DOHH2 (cell line): ENCODE data around the gene FANK1.

ENCODE experiments used
- H3F3A ChIP-seq: fragments of 200-600 bp; sonication (generic), shearing (Covaris generic); 2 replicates; pipeline ENCODE4 v1.6.0; 2016; ENCODE audit warnings: antibody characterized with exemption, mild to moderate bottlenecking; ENCODE audit not compliant: control insufficient read depth, insufficient read depth
- H3K27ac ChIP-seq: fragments of 200-600 bp; sonication (generic); 2 replicates; pipeline ENCODE4 v1.5.1; 2014; ENCODE audit warnings: low read depth, mild to moderate bottlenecking, low read length, moderate library complexity
- H3K27me3 ChIP-seq: fragments of 200-600 bp; sonication (generic); 2 replicates; pipeline ENCODE4 v1.6.1; 2014; ENCODE audit warnings: mild to moderate bottlenecking, low read length, mixed read lengths; ENCODE audit not compliant: control insufficient read depth
- H3K36me3 ChIP-seq: fragments of 200-600 bp; sonication (generic); 2 replicates; pipeline ENCODE4 v1.6.1; 2014; ENCODE audit warnings: mild to moderate bottlenecking, low read length, moderate library complexity, mixed read lengths; ENCODE audit not compliant: control insufficient read depth
- H3K4me1 ChIP-seq: fragments of 200-600 bp; sonication (generic); 2 replicates; pipeline ENCODE4 v1.6.1; 2014; ENCODE audit warnings: mild to moderate bottlenecking, low read length, mixed read lengths; ENCODE audit not compliant: control insufficient read depth
- H3K4me2 ChIP-seq: fragments of 200-600 bp; sonication (generic); 2 replicates; pipeline ENCODE4 v1.6.0; 2014; ENCODE audit warnings: mild to moderate bottlenecking, low read length, moderate library complexity
- H3K4me3 ChIP-seq: fragments of 200-600 bp; sonication (generic); 2 replicates; pipeline ENCODE4 v1.5.1; 2014; ENCODE audit warnings: mild to moderate bottlenecking, low read length, mixed read lengths
- H3K79me2 ChIP-seq: fragments of 200-600 bp; sonication (generic); 2 replicates; pipeline ENCODE4 v1.6.1; 2014; ENCODE audit warnings: mild to moderate bottlenecking, low read length, mixed read lengths; ENCODE audit not compliant: control insufficient read depth
- H3K9me2 ChIP-seq: fragments of 200-600 bp; sonication (generic); replicated peaks from 2 replicates; pipeline ENCODE4 v1.6.1; 2014; ENCODE audit warnings: mild to moderate bottlenecking, low read length, mixed read lengths; ENCODE audit not compliant: control insufficient read depth
- H3K9me3 ChIP-seq: fragments of 200-600 bp; sonication (generic); 2 replicates; pipeline ENCODE4 v1.6.1; 2014; ENCODE audit warnings: antibody characterized with exemption, low read length, mixed read lengths; ENCODE audit not compliant: control insufficient read depth, insufficient read depth
- H4K20me1 ChIP-seq: fragments of 200-600 bp; sonication (generic); 2 replicates; pipeline ENCODE4 v1.6.0; 2014; ENCODE audit warnings: low read depth, mild to moderate bottlenecking, antibody characterized with exemption, low read length, moderate library complexity; ENCODE audit not compliant: control insufficient read depth, insufficient read depth
- EZH2phosphoT487 ChIP-seq: fragments of 200-600 bp; sonication (generic); IDR thresholded peaks from 2 replicates; pipeline ENCODE4 v1.6.1; 2017; ENCODE audit warnings: borderline replicate concordance, mild to moderate bottlenecking, antibody characterized with exemption, low read length, moderate library complexity, mixed read lengths
- TF ChIP-seq, protein P1 (sequence below): fragments of 200-600 bp; sonication (generic); IDR thresholded peaks from one replicate; pipeline ENCODE4 v1.5.1; 2014; ENCODE audit warnings: antibody characterized with exemption, mild to moderate bottlenecking, low read depth, low read length; ENCODE audit not compliant: poor library complexity, severe bottlenecking

FANK1 gene

DNA sequence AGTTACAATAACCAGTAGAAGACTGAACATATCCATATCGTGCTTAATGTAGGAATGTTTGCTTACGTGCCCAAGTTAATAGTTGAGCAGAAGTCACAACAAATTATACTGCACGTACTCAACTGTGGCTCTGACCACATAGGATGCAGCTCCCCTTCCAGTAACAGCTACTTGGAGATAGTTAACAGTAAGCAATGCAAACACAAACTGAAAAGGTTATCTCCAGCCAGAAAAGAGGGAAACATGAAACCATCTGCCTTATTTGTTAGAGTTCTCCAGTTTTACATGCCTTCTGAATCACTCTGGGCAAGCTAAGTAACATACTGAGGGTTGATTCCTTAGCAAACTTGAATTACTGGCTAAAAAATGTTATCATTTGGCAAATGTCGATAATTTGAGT lies 25.0 kb upstream of the FANK1 start:
- H3K27ac ChIP-seq, result no peak overlapping the region
- peaks cover 7% of the 10 kb centered on the region for H3K36me3 ChIP-seq
- no peak overlapping the region for H3K4me3 ChIP-seq
- no peak overlapping the region for H3K4me2 ChIP-seq
- H3K9me3 ChIP-seq, result peaks cover 8% of the 10 kb centered on the region
- TF ChIP-seq, protein P1, sequence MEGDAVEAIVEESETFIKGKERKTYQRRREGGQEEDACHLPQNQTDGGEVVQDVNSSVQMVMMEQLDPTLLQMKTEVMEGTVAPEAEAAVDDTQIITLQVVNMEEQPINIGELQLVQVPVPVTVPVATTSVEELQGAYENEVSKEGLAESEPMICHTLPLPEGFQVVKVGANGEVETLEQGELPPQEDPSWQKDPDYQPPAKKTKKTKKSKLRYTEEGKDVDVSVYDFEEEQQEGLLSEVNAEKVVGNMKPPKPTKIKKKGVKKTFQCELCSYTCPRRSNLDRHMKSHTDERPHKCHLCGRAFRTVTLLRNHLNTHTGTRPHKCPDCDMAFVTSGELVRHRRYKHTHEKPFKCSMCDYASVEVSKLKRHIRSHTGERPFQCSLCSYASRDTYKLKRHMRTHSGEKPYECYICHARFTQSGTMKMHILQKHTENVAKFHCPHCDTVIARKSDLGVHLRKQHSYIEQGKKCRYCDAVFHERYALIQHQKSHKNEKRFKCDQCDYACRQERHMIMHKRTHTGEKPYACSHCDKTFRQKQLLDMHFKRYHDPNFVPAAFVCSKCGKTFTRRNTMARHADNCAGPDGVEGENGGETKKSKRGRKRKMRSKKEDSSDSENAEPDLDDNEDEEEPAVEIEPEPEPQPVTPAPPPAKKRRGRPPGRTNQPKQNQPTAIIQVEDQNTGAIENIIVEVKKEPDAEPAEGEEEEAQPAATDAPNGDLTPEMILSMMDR, result no peak
- TF ChIP-seq EZH2phosphoT487, result no peak
- H3K79me2 ChIP-seq, result no peaks in the 10 kb centered on the region
- no peaks in the 10 kb centered on the region for H3K4me1 ChIP-seq
- H4K20me1 ChIP-seq, result no peaks in the 10 kb centered on the region
- no peaks in the 10 kb centered on the region for H3K9me2 ChIP-seq
- no peaks in the 10 kb centered on the region for H3K27me3 ChIP-seq
- no peaks in the 10 kb centered on the region for H3F3A ChIP-seq

DNA sequence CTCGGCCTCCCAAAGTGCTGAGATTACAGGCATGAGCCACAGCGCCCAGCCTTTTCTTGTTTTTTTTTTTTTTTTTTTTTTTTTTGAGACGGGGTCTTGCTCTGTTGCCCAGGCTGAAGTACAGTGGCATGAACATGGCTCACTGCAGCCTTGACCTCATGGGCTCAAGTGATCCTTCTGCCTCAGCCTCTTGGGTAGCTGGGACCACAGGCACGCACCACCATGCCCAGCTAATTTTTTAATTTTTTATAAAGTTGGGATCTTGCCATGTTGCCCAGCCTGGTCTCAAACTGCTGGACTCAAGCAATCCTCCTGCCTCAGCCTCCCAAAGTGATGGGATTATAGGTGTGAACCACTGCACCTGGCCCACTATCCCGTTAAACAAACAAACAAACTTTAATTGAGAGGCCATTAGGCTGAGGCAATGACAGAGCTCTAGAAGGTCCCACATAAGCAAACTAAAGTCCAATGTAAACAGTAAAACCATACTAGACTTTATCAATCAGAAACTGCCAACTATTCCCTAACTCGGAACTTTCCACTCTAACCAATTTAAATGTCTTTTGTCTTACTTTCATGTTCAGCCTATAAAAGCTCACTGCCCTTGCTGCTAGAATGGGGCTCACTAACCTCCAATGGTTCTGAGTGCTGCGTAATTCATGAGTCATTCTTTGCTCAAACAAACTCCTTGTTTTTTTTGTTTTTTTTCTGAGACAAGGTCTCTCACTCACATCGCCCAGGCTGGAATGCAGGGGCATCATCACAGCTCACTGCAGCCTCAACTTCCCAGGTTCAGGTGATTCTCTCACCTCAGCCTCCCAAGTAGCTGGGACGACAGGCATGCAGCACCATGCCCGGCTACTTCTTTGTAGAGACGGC lies 17.2 kb upstream of the FANK1 start:
- Histone ChIP-seq H3K27ac (no peak overlapping the region), H4K20me1 (no peaks in the 10 kb centered on the region), H3K9me3 (peaks cover 14% of the 10 kb centered on the region), H3K27me3 (no peaks in the 10 kb centered on the region), H3K4me1 (no peaks in the 10 kb centered on the region), H3K79me2 (no peaks in the 10 kb centered on the region), H3K36me3 (peaks cover 16% of the 10 kb centered on the region), H3K9me2 (no peaks in the 10 kb centered on the region), H3K4me3 (no peak overlapping the region), H3F3A (no peaks in the 10 kb centered on the region), H3K4me2 (no peak overlapping the region)
- TF ChIP-seq, protein P1, result no peak
- TF ChIP-seq EZH2phosphoT487, result no peak

DNA sequence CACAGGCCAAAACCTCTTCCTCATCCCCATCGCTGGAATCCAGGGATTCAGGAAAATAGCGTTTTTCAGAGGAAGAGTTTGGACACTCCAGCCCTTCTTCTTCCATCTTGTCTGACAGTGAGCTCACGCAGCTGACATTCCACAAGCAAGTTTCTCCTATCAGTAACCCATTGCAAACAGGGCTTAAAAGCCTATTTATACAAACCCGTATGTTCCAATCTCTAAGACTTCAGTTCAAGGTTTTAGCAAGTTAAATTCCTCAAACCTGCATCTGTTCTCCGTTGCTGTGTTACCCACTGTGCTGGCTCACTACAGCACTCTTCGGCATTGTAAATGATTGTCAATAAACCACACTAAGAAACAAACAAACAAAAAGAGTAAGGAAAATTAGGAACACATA lies 15.6 kb upstream of the FANK1 start:
- H3K79me2 ChIP-seq, result no peaks in the 10 kb centered on the region
- peaks cover 11% of the 10 kb centered on the region for H3K9me3 ChIP-seq
- peaks cover 15% of the 10 kb centered on the region for H3K36me3 ChIP-seq
- H3F3A ChIP-seq, result no peaks in the 10 kb centered on the region
- TF ChIP-seq, protein P1, result no peak
- no peak overlapping the region for H3K4me3 ChIP-seq
- no peaks in the 10 kb centered on the region for H3K27me3 ChIP-seq
- H3K9me2 ChIP-seq, result no peaks in the 10 kb centered on the region; the same call in 1 of the 2 replicates
- H3K27ac ChIP-seq, result no peak overlapping the region
- no peaks in the 10 kb centered on the region for H4K20me1 ChIP-seq
- no peaks in the 10 kb centered on the region for H3K4me1 ChIP-seq
- no peak overlapping the region for H3K4me2 ChIP-seq
